CD8-positive, alpha-beta memory T cell (primary cell): Measurements from ENCODE around the gene CFTR. TPM values are rescaled to one million over a fixed set of nuclear protein-coding genes. Genes with fewer than 3 reads are reported as not detected.
"Not testable (repeated sequence)": the region's sequence is repeated elsewhere in the genome, so short reads cannot be mapped to it uniquely, and the experiment has no call there.

Source experiments
- CTCF ChIA-PET: fragments of 350-600 bp; sonication (Branson Sonifier 250); formaldehyde crosslinking; loops from one replicate; lab custom pipeline; 2021; ENCODE audit warnings: antibody characterized with exemption; lab: Charles Lee
- POLR2A ChIA-PET: fragments of 350-600 bp; sonication (Branson Sonifier 250); formaldehyde crosslinking; loops from one replicate; lab custom pipeline; 2021; ENCODE audit warnings: antibody characterized with exemption; lab: Charles Lee
- DNase-seq, 5 donors: peaks; one replicate each; pipeline versions ENCODE4 v3.0.0 to v3.0.0-alpha.2; 2020 to 2022; ENCODE audit warnings: mixed read lengths in 1 of 5
- H3K27ac ChIP-seq: one replicate; pipeline ENCODE4 v1.7.0; 2013; ENCODE audit warnings: low read depth, mild to moderate bottlenecking, low read length, moderate library complexity
- H3K27me3 ChIP-seq: 2 replicates; pipeline ENCODE4 v1.7.0; 2013; ENCODE audit warnings: low read length, mild to moderate bottlenecking; ENCODE audit not compliant: insufficient read depth, poor library complexity, severe bottlenecking
- H3K36me3 ChIP-seq: 2 replicates; pipeline ENCODE4 v1.7.0; 2013; ENCODE audit warnings: mild to moderate bottlenecking, low read length, moderate library complexity; ENCODE audit not compliant: insufficient read depth
- H3K4me1 ChIP-seq: 2 replicates; pipeline ENCODE4 v1.7.0; 2013; ENCODE audit warnings: mild to moderate bottlenecking, low read length, moderate library complexity; ENCODE audit not compliant: insufficient read depth
- H3K4me3 ChIP-seq: 2 replicates; pipeline ENCODE4 v1.7.0; 2013; ENCODE audit warnings: mild to moderate bottlenecking, low read length
- H3K9me3 ChIP-seq: 2 replicates; pipeline ENCODE4 v1.7.0; 2013; ENCODE audit warnings: mild to moderate bottlenecking, low read length
- H3K27ac Mint-ChIP-seq, 8 donors: one replicate each; pipeline ENCODE4 v1.8.0; 2020 to 2021; ENCODE audit warnings: mixed read lengths in 8 of 8, mild to moderate bottlenecking in 6 of 8, inconsistent platforms in 3 of 8, moderate library complexity in 3 of 8
- H3K27me3 Mint-ChIP-seq, 2 donors: one replicate each; pipeline ENCODE4 v1.8.0; 2020 to 2021; ENCODE audit warnings: mixed read lengths in 2 of 2, mild to moderate bottlenecking in 1 of 2, moderate library complexity in 1 of 2
- H3K36me3 Mint-ChIP-seq, 3 donors: one replicate each; pipeline ENCODE4 v1.8.0; 2020 to 2021; ENCODE audit warnings: mixed read lengths in 3 of 3, inconsistent platforms in 1 of 3, mild to moderate bottlenecking in 1 of 3
- H3K4me1 Mint-ChIP-seq, 3 donors: one replicate each; pipeline ENCODE4 v1.8.0; 2020 to 2021; ENCODE audit warnings: mixed read lengths in 3 of 3, inconsistent platforms in 1 of 3, mild to moderate bottlenecking in 1 of 3
- H3K4me3 Mint-ChIP-seq, 7 donors: one replicate each; pipeline ENCODE4 v1.8.0; 2020 to 2021; ENCODE audit warnings: mixed read lengths in 7 of 7, mild to moderate bottlenecking in 6 of 7, moderate library complexity in 4 of 7, inconsistent platforms in 2 of 7
- H3K9me3 Mint-ChIP-seq, 5 donors: one replicate each; pipeline ENCODE4 v1.8.0; 2020 to 2022; ENCODE audit warnings: mixed read lengths in 5 of 5, mild to moderate bottlenecking in 3 of 5, moderate library complexity in 2 of 5, inconsistent platforms in 1 of 5
- polyA plus RNA-seq: library from polyadenylated mRNA; unstranded; fragments of 300-500 nt; fragmentation: Illumina TruSeq; gene quantifications from one replicate; pipeline ENCODE4 v1.2.3, GENCODE V29; 2021
- total RNA-seq, 2 experiments: library from RNA; stranded (reverse); gene quantifications; one replicate each; pipeline ENCODE4 v1.2.3, GENCODE V29; 2021

Gene CFTR
- total and polyA plus RNA-seq, 3 experiments from 2014 or later, result not detected

- no peak overlapping the region for H3K27ac ChIP-seq
- no peaks in the 10 kb centered on the region for H3K4me1 ChIP-seq
- H3K27me3 ChIP-seq, result no peaks in the 10 kb centered on the region
- Mint-ChIP-seq H3K36me3 (no peaks in the 10 kb centered on the region), H3K27ac (no peak overlapping the region), H3K4me3 (no peak overlapping the region), H3K4me1 (no peaks in the 10 kb centered on the region), H3K27me3 (no peaks in the 10 kb centered on the region), H3K9me3 (peaks cover 0 to 5% (median 3%) of the 10 kb centered on the region in 5 donors)
- H3K4me3 ChIP-seq, result no peak overlapping the region
- no peak for DNase-seq
- ChIA-PET CTCF (no interaction called here), POLR2A (no interaction called here)
- no peaks in the 10 kb centered on the region for H3K9me3 ChIP-seq
- H3K36me3 ChIP-seq, result no peaks in the 10 kb centered on the region
Observed at GRCh38 chr7:117508676-117509075, 28.9 kb downstream of the CFTR start.

DNA sequence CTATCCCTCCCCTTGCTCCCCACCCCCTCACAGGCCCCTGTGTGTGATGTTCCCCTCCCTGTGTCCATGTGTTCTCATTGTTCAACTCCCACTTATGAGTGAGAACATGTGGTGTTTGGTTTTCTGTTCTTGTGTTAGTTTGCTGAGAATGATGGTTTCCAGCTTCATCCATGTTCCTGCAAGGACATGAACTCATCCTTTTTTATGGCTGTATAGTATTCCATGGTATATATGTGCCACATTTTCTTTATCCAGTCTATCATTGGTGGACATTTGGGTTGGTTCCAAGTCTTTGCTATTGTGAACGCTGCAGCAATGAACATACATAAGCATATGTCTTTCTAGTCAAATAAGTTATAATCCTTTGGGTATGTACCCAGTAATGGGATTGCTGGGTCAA lies 37.4 kb downstream of the CFTR start:
- DNase-seq, H3K27ac Mint-ChIP-seq, H3K27me3 Mint-ChIP-seq, H3K36me3 Mint-ChIP-seq, H3K36me3 ChIP-seq, H3K4me1 ChIP-seq, H3K27ac ChIP-seq, POLR2A ChIA-PET, H3K9me3 ChIP-seq, CTCF ChIA-PET, H3K4me3 Mint-ChIP-seq, H3K27me3 ChIP-seq, H3K4me1 Mint-ChIP-seq, H3K4me3 ChIP-seq: not testable (repeated sequence)
- H3K9me3 Mint-ChIP-seq, result peaks cover 9 to 11% (median 10%) of the 10 kb centered on the region in 5 donors

- POLR2A ChIA-PET, result no interaction called here
Observed at GRCh38 chr7:117530390-117530789, 50.6 kb downstream of the CFTR start.

GRCh38 chr7:117531595-117532244 lies 51.9 kb downstream of the CFTR start:
- no peaks in the 10 kb centered on the region for H3K4me1 Mint-ChIP-seq
- Histone ChIP-seq H3K4me3 (no peak overlapping the region), H3K9me3 (no peaks in the 10 kb centered on the region), H3K36me3 (no peaks in the 10 kb centered on the region), H3K27me3 (no peaks in the 10 kb centered on the region), H3K27ac (no peak overlapping the region), H3K4me1 (no peaks in the 10 kb centered on the region)
- H3K27ac Mint-ChIP-seq, result no peak overlapping the region
- DNase-seq, result no peak
- CTCF ChIA-PET, result no interaction called here
- peaks cover 0 to 5% (median 3%) of the 10 kb centered on the region in 5 donors for H3K9me3 Mint-ChIP-seq
- POLR2A ChIA-PET, result no interaction called here
- H3K4me3 Mint-ChIP-seq, result no peak overlapping the region
- no peaks in the 10 kb centered on the region for H3K27me3 Mint-ChIP-seq
- H3K36me3 Mint-ChIP-seq, result no peaks in the 10 kb centered on the region

More at GRCh38 chr7:117530390-117530789, 50.6 kb downstream of the CFTR start:
- Mint-ChIP-seq H3K9me3 (peaks cover 0 to 3% (median 3%) of the 10 kb centered on the region in 5 donors), H3K36me3 (no peaks in the 10 kb centered on the region), H3K4me3 (no peak overlapping the region), H3K4me1 (no peaks in the 10 kb centered on the region), H3K27me3 (no peaks in the 10 kb centered on the region), H3K27ac (no peak overlapping the region)
- no peaks in the 10 kb centered on the region for H3K27me3 ChIP-seq
- H3K4me1 ChIP-seq, result no peaks in the 10 kb centered on the region
- H3K27ac ChIP-seq, result no peak overlapping the region
- CTCF ChIA-PET, result no interaction called here
- H3K36me3 ChIP-seq, result no peaks in the 10 kb centered on the region
- H3K9me3 ChIP-seq, result no peaks in the 10 kb centered on the region
- DNase-seq, result no peak
- no peak overlapping the region for H3K4me3 ChIP-seq

GRCh38 chr7:117538053-117538452 lies 58.2 kb downstream of the CFTR start:
- no peaks in the 10 kb centered on the region for H3K27me3 Mint-ChIP-seq
- H3K27me3 ChIP-seq, result no peaks in the 10 kb centered on the region
- ChIA-PET CTCF (no interaction called here), POLR2A (no interaction called here)
- no peaks in the 10 kb centered on the region for H3K9me3 ChIP-seq
- H3K4me1 Mint-ChIP-seq, result no peaks in the 10 kb centered on the region
- H3K27ac Mint-ChIP-seq, result no peak overlapping the region
- H3K4me3 Mint-ChIP-seq, result no peak overlapping the region
- peaks cover 0 to 3% (median 0%) of the 10 kb centered on the region in 5 donors for H3K9me3 Mint-ChIP-seq
- no peak for DNase-seq
- no peaks in the 10 kb centered on the region for H3K36me3 Mint-ChIP-seq
- no peak overlapping the region for H3K27ac ChIP-seq
- no peaks in the 10 kb centered on the region for H3K36me3 ChIP-seq
- no peak overlapping the region for H3K4me3 ChIP-seq
- no peaks in the 10 kb centered on the region for H3K4me1 ChIP-seq

- peaks cover 0 to 5% (median 0%) of the 10 kb centered on the region in 5 donors for H3K9me3 Mint-ChIP-seq
- H3K9me3 ChIP-seq, result no peaks in the 10 kb centered on the region
- no peaks in the 10 kb centered on the region for H3K27me3 ChIP-seq
- H3K4me1 ChIP-seq, result no peaks in the 10 kb centered on the region
- no peak overlapping the region for H3K4me3 Mint-ChIP-seq
- DNase-seq, result no peak
- no peak overlapping the region for H3K4me3 ChIP-seq
- no peaks in the 10 kb centered on the region for H3K36me3 ChIP-seq
- no peak overlapping the region for H3K27ac ChIP-seq
- no peak overlapping the region for H3K27ac Mint-ChIP-seq
- no peaks in the 10 kb centered on the region for H3K36me3 Mint-ChIP-seq
- no peaks in the 10 kb centered on the region for H3K27me3 Mint-ChIP-seq
- ChIA-PET POLR2A (no interaction called here), CTCF (no interaction called here)
- H3K4me1 Mint-ChIP-seq, result no peaks in the 10 kb centered on the region
Observed at GRCh38 chr7:117544061-117544460, 64.2 kb downstream of the CFTR start.

GRCh38 chr7:117548035-117548434 lies 68.2 kb downstream of the CFTR start:
- Mint-ChIP-seq H3K27me3 (no peaks in the 10 kb centered on the region), H3K9me3 (peaks cover 0 to 7% (median 0%) of the 10 kb centered on the region in 5 donors), H3K4me3 (no peak overlapping the region), H3K27ac (no peak overlapping the region), H3K4me1 (no peaks in the 10 kb centered on the region), H3K36me3 (no peaks in the 10 kb centered on the region)
- H3K36me3 ChIP-seq, result no peaks in the 10 kb centered on the region
- POLR2A ChIA-PET, result no interaction called here
- H3K4me1 ChIP-seq, result no peaks in the 10 kb centered on the region
- no peak overlapping the region for H3K4me3 ChIP-seq
- H3K27me3 ChIP-seq, result no peaks in the 10 kb centered on the region
- no peaks in the 10 kb centered on the region for H3K9me3 ChIP-seq
- CTCF ChIA-PET, result no interaction called here
- no peak overlapping the region for H3K27ac ChIP-seq
- DNase-seq, result no peak

DNA sequence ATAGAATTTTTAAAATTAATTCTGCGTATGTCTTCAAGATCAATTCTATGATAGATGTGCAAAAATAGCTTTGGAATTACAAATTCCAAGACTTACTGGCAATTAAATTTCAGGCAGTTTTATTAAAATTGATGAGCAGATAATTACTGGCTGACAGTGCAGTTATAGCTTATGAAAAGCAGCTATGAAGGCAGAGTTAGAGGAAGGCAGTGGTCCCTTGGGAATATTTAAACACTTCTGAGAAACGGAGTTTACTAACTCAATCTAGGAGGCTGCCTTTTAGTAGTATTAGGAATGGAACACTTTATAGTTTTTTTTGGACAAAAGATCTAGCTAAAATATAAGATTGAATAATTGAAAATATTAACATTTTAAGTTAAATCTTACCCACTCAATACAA lies 70.8 kb downstream of the CFTR start:
- no peaks in the 10 kb centered on the region for H3K9me3 ChIP-seq
- Mint-ChIP-seq H3K27me3 (no peaks in the 10 kb centered on the region), H3K9me3 (peaks cover 0 to 6% (median 2%) of the 10 kb centered on the region in 5 donors), H3K36me3 (no peaks in the 10 kb centered on the region), H3K4me3 (no peak overlapping the region), H3K27ac (no peak overlapping the region), H3K4me1 (no peaks in the 10 kb centered on the region)
- DNase-seq, result no peak
- H3K27me3 ChIP-seq, result no peaks in the 10 kb centered on the region
- H3K27ac ChIP-seq, result no peak overlapping the region
- no peaks in the 10 kb centered on the region for H3K36me3 ChIP-seq
- no peaks in the 10 kb centered on the region for H3K4me1 ChIP-seq
- ChIA-PET CTCF (no interaction called here), POLR2A (no interaction called here)
- H3K4me3 ChIP-seq, result no peak overlapping the region
